Fibroblast of the aortic adventitia (primary cell): ENCODE data around the gene EMSY. TPM values are rescaled to one million over a fixed set of nuclear protein-coding genes. Genes with fewer than 3 reads are reported as not detected.

Experiments
- DNase-seq: peaks from one replicate; pipeline ENCODE4 v3.0.0-alpha.2; 2010; ENCODE audit warnings: low read depth
- H3K4me3 ChIP-seq: 2 replicates; pipeline ENCODE4 v1.5.1; 2011; ENCODE audit warnings: low read depth, mild to moderate bottlenecking, control low read depth, low read length, moderate library complexity
- CTCF ChIP-seq: IDR thresholded peaks from 2 replicates; pipeline ENCODE4 v1.5.1; 2011; ENCODE audit warnings: mild to moderate bottlenecking, low read length, control low read depth, inconsistent platforms; ENCODE audit not compliant: insufficient read depth
- small RNA-seq: library from RNA; depleted of rRNA; stranded (forward); fragments of <200 nt; gene quantifications from one replicate; pipeline ENCODE3, GENCODE V24; 2012
- total RNA-seq: library from RNA; depleted of rRNA; stranded (reverse); fragments of >200 nt; gene quantifications from 2 replicates; pipeline ENCODE4 v1.2.3, GENCODE V29; 2012; ENCODE audit warnings: low replicate concordance

The EMSY gene
- total RNA-seq, 1 donor: 30.8 TPM

DNA sequence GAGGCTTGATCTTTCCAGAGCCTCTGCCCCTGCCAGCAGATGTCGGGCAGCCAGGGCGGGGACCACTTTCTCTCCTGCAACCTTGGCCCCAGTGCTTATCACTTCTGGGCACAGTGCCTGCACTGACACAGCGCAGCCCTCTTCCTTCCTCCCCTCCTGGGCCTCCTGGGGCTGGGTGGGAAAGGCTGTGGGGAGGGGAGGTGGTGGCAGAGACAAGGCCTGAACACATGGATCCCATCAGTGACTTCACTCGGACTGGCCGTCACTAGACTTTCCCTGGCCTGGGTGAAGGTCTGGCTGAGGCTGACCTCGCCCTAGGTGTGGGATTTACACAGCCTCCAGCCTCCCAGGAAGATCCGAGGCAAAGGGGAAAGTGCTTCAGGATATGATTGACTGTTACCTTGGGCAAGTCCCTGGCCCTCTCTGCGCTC, 157.6 kb downstream of the EMSY start:
- peak; percentile 89 for DNase-seq
- TF ChIP-seq CTCF: no peak
- H3K4me3 ChIP-seq: no peak overlapping the region

Small RNA genes lying within 50 kb of the gene (small RNA-seq; reads per million reads assigned to genes)
- gene AP001189.2 (not detected), gene RF00019 (not detected)

Other genes with a start within 250 kb of the EMSY start
- gene WNT11, start 238.5 kb upstream of the EMSY start, total RNA-seq: 1.2 TPM in 1 of 2 replicates, not detected in the other
- 55.5 and 60.1 TPM in 2 replicates for gene THAP12, start 63.9 kb upstream of the EMSY start, total RNA-seq
- 2.0 and 4.2 TPM in 2 replicates for gene GVQW3, start 63.7 kb upstream of the EMSY start, total RNA-seq
- 23.1 and 30.0 TPM in 2 replicates for gene LRRC32, start 225.7 kb downstream of the EMSY start, total RNA-seq